NOMO-1 treated with dmso at 0.1 percent for 144 hours (cell line): ENCODE data around the gene NT5C1A.

Experiments
- DNase-seq: peaks from one replicate; lab custom pipeline; 2025; ENCODE audit not compliant: unreplicated experiment; lab: John Stamatoyannopoulos, UW

NT5C1A gene

DNA sequence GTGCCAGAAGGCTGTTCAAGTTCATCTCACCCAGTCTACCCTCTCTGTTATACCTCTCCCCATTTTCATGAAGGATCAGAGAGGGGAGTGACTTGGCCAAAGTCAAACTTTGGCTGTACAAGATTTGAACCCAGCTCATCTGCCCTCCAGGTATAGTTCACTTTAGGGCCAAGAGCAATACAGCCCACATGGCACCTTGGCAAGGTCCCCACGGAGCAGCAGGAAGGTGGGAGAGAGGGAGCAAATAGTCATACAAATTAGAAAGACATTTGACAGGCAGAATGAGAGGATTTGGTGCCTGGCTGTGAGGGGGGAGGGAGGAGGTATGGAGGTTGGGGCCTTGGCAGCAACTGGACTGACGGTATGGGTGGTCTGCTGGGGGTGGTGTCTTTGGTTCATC lies 18.3 kb upstream of the NT5C1A start:
- no peak for DNase-seq

DNA sequence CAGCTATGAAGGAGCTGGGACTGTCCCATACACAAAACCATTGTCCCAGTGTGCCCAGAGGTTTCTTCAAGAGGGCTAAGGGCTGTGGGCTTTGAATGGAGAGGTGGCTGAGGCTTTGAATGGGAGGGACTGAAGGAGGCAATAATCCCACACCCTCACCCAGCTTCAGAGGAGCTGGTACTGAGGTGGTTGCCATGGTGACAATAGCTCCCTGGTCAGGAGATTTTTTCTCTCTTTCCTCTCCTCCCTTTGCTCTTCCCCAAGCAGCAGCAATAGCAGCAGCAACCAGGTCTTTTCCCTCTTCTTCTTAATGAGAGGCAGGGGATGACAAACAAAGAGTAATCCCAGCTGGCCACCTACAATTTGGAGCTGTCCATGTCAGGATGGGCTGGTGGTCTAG lies 17.7 kb upstream of the NT5C1A start:
- DNase-seq, result no peak

DNA sequence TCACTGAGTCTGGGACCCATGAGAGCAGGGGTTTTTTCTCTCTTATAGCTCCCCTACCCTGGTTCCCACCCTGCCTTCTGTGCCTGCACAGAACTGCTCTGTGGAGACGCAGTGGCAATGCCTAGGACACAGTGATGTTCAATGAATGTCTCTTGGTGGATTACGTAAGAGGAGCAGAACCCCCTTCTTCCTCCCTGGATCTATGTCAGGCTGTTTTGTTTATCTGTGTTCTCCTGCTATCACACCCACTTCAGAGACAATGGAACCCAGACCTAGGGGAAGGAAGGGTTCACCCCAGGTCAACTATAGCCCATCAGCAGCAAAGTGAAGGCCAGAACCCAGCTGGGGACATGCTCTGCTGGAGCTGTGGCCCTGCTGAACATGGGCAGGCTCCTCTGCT lies 17.3 kb upstream of the NT5C1A start:
- DNase-seq, result no peak

DNA sequence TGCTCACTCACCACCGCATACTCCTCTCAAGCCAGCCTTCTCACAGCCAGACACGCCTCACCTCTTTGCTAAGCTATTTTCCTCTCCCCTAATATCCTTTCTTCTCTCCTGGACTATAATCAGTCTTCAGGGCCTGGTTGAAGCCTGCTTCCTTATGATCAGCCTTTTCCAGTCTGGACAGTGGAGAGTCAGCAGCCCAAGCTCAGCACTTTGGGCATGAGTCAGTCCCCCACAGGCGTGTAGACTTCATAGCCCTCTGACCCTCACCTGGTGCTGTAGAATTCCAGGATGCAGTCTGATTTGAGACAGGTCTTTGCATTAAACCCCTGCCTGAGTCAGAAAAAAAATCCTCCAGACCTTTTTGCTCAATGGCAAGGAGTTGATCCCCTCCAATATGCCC lies 16.8 kb upstream of the NT5C1A start:
- DNase-seq, result no peak

GRCh38 chr1:39687243-39687642 lies 15.3 kb upstream of the NT5C1A start:
- DNase-seq, result no peak

GRCh38 chr1:39685071-39685470 lies 13.2 kb upstream of the NT5C1A start:
- DNase-seq, result no peak

GRCh38 chr1:39684313-39684664 lies 12.4 kb upstream of the NT5C1A start:
- DNase-seq, result no peak

DNA sequence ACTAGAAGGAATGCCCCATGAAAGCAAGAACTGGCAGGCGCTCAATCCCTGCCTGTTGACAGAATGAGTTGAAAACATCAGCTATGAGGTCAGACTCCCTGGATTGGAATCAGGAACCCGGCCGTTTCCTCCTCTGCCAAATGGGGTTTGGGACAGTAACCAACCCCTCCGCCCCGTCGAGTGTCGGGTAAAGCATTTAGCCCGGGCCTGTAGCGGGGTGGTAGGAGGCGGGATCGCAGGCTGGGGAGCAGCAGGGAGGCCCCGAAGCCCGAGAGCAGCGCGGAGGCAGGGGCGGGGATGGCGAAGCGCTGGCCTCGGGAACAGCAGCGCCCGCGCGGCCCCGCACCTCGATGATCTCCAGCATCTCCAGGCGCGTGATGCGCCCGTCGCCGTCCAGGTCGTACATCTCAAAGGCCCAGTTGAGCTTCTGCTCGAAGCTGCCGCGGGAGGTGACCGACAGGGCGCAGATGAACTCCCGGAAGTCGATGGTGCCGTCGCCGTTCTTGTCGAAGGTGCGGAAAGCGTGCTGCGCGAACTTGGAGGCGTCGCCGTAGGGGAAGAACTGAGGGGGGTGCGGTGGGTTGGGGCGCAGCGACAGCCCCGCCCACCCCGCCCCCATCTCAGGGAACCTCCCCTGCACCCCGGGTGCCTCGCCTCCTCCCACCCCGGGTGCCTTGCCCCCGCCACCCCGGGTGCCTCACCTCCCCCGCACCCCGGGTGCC lies 11.8 kb upstream of the NT5C1A start:
- DNase-seq, result no peak

GRCh38 chr1:39681999-39682398 lies 10.1 kb upstream of the NT5C1A start:
- no peak for DNase-seq

- DNase-seq, result no peak
These were observed 9.4 kb upstream of the NT5C1A start for GRCh38 chr1:39681294-39681693.

DNA sequence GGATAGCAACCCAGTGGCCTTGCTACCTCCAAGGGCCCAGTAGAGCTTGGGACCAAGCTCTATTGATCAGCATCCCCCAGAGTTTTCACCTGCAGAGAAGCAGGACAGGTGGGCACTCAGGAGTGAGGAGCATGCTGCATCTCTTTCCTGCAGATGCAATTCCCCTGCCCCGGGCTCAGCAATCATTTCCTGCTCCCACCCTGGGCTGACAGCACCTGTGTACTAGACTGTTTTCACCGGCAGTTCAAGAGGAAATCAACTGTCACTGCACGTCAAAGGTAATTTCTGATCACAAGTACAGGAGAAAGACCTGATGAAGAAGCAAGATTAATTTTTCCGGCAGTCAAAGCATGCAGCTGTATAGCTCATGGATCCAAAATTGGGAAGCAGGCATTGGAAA lies 8.8 kb upstream of the NT5C1A start:
- DNase-seq, result no peak

GRCh38 chr1:39679821-39680220 lies 7.9 kb upstream of the NT5C1A start:
- DNase-seq, result no peak

GRCh38 chr1:39678889-39679288 lies 7.0 kb upstream of the NT5C1A start:
- DNase-seq, result no peak

DNA sequence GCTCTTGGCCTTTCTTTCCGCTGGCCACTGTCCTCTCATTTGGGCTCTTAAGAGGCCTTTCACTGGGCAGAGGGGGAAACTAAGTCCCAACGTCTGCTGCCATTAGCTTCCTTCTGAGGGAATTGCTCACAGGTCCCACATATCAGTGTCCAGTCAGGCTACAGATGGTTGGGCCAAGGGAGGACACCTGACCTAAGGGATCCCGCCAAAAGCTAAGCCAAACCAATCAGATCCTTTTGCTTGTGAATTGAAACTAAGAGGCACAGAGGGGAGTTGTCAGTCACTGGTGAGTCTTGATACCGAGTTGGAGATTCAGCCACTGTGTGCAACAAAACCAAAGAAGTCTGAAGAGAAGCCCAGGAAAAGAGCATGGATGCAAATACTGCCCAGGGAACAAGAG lies 5.7 kb upstream of the NT5C1A start:
- DNase-seq, result no peak

DNA sequence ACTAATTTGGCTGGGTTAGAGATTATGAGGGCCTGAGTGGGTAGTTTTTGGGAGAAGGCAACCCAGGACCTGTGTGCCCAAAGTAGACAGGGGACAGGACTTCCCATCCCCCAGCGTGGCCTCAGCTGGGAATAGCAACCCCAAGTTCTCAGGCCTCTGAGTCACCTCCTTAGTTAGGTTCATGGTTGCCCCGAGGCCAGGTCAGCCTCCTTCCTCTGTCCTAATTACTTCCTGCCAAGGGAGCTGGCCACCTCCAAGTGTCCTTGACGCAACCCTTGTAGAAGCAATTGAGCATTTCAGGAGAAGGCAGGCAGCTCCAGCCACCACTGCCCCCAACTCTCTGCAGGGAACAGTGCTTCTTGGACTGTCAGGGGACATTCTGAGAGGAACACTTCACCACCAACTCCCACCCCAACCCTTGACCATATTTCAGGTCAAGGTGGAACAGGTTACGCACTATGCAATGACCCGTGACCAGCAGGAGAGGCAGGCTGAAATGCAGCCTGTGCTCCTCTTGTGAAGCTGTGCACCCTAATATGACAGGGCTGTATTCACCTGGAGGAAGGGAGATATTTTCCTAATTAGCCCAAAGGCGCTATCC lies 5.1 kb upstream of the NT5C1A start:
- DNase-seq, result no peak

DNA sequence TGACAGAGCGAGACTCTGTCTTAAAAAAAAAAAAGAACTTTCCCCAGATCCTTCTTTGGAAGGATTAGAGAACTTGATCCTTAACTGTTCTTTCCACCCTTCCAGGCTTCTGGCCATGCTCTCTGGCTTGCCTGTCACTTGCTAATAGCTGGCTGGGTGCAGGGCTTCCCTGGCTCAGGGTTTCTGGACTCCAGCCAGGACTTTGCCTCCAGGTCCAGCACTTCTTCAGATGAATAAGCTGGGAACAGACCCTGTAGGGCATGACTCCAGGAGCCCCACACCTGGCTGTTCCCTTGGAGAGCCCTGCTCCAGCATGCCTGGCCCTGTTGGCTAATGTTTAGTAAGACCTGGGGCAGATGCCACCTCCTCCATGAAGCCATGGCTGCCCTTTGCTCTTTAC lies 3.3 kb upstream of the NT5C1A start:
- DNase-seq, result no peak

DNA sequence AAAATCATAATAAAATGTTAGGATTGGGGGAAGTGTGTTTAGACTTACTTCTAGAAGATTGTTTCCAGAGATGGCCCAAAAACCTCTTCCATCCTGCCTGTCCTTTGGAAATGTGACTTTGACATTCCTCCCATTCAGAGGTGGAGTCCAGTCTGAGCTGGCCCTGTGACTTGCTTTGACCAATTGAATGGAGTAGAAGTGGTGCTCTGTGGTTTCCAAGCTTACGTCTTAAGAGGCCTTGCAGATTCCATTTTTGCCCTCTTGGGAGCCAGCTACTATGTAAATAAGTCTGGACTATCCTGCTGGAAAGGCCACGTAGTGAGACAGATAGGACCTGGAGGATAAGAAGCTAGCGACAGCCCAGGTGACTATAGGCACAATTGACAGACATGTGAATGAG lies 1.3 kb upstream of the NT5C1A start:
- DNase-seq, result no peak

DNA sequence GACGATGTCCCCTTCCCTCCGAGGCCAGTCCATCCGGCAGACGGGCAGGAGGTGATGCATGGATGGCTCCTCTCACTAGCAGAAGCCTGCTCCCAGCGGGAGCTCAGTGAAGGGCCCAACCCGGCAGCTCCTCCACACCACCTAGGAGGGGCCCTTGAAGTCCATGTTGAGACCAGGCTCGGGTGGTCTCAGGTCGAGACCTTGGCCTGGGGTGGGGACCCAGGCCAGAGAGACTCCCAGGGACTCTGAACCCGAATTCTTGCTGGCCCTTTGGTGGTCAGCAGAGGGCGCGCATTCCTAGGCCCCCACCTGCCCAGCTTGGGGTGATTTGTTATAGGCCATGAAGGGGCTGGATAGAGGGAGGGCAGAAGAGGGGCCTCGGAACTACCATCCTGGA lies 642 bp upstream of the NT5C1A start:
- no peak for DNase-seq

GRCh38 chr1:39671433-39671792 lies 494 bp downstream of the NT5C1A start:
- DNase-seq, result no peak

GRCh38 chr1:39670689-39671088 lies 1.2 kb downstream of the NT5C1A start:
- DNase-seq, result no peak

- DNase-seq, result no peak
These were observed 3.0 kb downstream of the NT5C1A start for GRCh38 chr1:39668894-39669293.

DNA sequence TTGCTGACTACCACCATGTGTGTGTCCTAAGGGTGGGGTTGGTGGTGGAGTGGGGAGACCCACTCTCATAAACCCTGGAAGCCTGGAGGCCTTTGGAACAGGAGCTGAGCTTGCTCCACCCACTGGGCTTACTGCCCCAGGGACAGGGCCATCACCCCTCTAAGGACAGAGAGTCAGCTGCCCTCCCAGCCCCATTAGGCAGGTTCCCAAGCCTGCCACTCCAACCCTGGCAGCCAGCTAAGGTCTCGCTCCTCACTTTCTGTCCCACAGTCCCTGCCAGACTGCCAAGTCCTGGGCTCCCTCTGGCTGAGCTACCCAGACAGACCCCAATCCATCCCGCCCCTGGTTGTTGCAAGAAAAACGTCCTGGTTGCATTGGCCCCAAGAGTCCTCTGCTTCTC lies 3.8 kb downstream of the NT5C1A start:
- DNase-seq, result no peak

- DNase-seq, result no peak
These were observed 5.1 kb downstream of the NT5C1A start for GRCh38 chr1:39666772-39667171.
